IMR-90 (cell line): Measurements from ENCODE around the gene NEK5.

Experiments
- CEBPB ChIP-seq: IDR thresholded peaks from 2 replicates; pipeline ENCODE4 v1.6.1; 2012; ENCODE audit warnings: low read depth, low read length, improper control_type of control experiment
- CHD1 ChIP-seq: IDR thresholded peaks from 2 replicates; pipeline ENCODE4 v1.6.1; 2012; ENCODE audit warnings: low read depth, low read length, improper control_type of control experiment
- MAFK ChIP-seq: IDR thresholded peaks from 2 replicates; pipeline ENCODE4 v1.6.1; 2012; ENCODE audit warnings: low read depth, low read length, improper control_type of control experiment
- MXI1 ChIP-seq: IDR thresholded peaks from 2 replicates; pipeline ENCODE4 v1.6.1; 2012; ENCODE audit warnings: low read depth, mild to moderate bottlenecking, low read length, moderate library complexity, borderline replicate concordance
- POLR2A ChIP-seq: IDR thresholded peaks from 2 replicates; pipeline ENCODE4 v1.6.1; 2012; ENCODE audit warnings: mild to moderate bottlenecking, low read depth, low read length
- RAD21 ChIP-seq: IDR thresholded peaks from 2 replicates; pipeline ENCODE4 v1.6.1; 2012; ENCODE audit warnings: low read length, improper control_type of control experiment
- RCOR1 ChIP-seq: IDR thresholded peaks from 2 replicates; pipeline ENCODE4 v1.6.1; 2012; ENCODE audit warnings: mild to moderate bottlenecking, low read length, improper control_type of control experiment; ENCODE audit not compliant: insufficient replicate concordance
- USF2 ChIP-seq: fragments of 150-350 bp; IDR thresholded peaks from 2 replicates; pipeline ENCODE4 v1.6.1; 2017; ENCODE audit warnings: mild to moderate bottlenecking, antibody characterized with exemption, low read length, low read depth
- TF ChIP-seq, protein P1 (sequence below): conservative IDR thresholded peaks from 2 replicates; pipeline ENCODE4 v1.5.1; 2012; ENCODE audit warnings: mild to moderate bottlenecking, low read depth, low read length, improper control_type of control experiment

- TF ChIP-seq, protein P1, sequence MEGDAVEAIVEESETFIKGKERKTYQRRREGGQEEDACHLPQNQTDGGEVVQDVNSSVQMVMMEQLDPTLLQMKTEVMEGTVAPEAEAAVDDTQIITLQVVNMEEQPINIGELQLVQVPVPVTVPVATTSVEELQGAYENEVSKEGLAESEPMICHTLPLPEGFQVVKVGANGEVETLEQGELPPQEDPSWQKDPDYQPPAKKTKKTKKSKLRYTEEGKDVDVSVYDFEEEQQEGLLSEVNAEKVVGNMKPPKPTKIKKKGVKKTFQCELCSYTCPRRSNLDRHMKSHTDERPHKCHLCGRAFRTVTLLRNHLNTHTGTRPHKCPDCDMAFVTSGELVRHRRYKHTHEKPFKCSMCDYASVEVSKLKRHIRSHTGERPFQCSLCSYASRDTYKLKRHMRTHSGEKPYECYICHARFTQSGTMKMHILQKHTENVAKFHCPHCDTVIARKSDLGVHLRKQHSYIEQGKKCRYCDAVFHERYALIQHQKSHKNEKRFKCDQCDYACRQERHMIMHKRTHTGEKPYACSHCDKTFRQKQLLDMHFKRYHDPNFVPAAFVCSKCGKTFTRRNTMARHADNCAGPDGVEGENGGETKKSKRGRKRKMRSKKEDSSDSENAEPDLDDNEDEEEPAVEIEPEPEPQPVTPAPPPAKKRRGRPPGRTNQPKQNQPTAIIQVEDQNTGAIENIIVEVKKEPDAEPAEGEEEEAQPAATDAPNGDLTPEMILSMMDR: no peak
- no peak for TF ChIP-seq USF2
- TF ChIP-seq POLR2A: no peak
- no peak for TF ChIP-seq MXI1
- TF ChIP-seq RAD21: no peak
- no peak for TF ChIP-seq RCOR1
- no peak for TF ChIP-seq CEBPB
- TF ChIP-seq MAFK: no peak
- TF ChIP-seq CHD1: no peak
Measured at GRCh38 chr13:52091473-52091872, 37.4 kb downstream of the NEK5 start.
